K562 (cell line): ENCODE measurements around the gene CLNK. TPM values are rescaled to one million over a fixed set of nuclear protein-coding genes. Genes with fewer than 3 reads are reported as not detected.

Experiments used
- ATAC-seq: fragments of 200-7000 bp; cut with Tn5 transposase; 3 replicates; pipeline ENCODE4 v1.9.1; 2020; ENCODE audit warnings: moderate library complexity
- BruUV-seq: library from RNA; stranded (reverse); fragments of 400-500 nt; replicated peaks from 2 replicates; lab custom pipeline; 2021; lab: Mats Ljungman, UMichigan
- CTCF ChIA-PET: fragments of 300-600 bp; formaldehyde crosslinking; extraction: SDS; loops from one replicate; lab custom pipeline; 2021; ENCODE audit warnings: low intra/inter-chr PET ratio; lab: Yijun Ruan, JAX
- POLR2A ChIA-PET: fragments of 300-600, 350-650 bp; sonication (Branson Sonifier 250); formaldehyde crosslinking; extraction: SDS; loops from one replicate; lab custom pipeline; 2021; ENCODE audit warnings: antibody characterized with exemption, inconsistent platforms; lab: Yijun Ruan, JAX
- DNase-seq, 4 experiments: peaks; one replicate each; pipeline versions ENCODE4 v3.0.0 to v3.0.0-alpha.2; 2011 to 2018; ENCODE audit warnings: low spot score in 3 of 4, mixed read lengths in 3 of 4; ENCODE audit errors: extremely low read depth in 1 of 4
- FAIRE-seq: peaks from 2 replicates; lab custom pipeline; 2011; peaks lifted over from hg19 to GRCh38; lab: Jason Lieb, UNC
- H2AFZ ChIP-seq: 2 replicates; pipeline ENCODE4 v1.6.0; 2011; ENCODE audit warnings: low read depth, low read length, control low read depth, inconsistent platforms
- H3K27ac ChIP-seq: fragments of 200-600 bp; 3 replicates; pipeline ENCODE4 v1.8.0; 2011; ENCODE audit warnings: low read depth, mild to moderate bottlenecking, control low read depth, inconsistent platforms, low read length, moderate library complexity, mixed read lengths; ENCODE audit errors: extremely low read depth
- H3K27me3 ChIP-seq, 2 experiments: fragments of 300-600 bp in 1 of 2; 2 replicates in 1 of 2; 3 replicates in 1 of 2; pipeline versions ENCODE4 v1.6.0 to v1.8.0; 2011; ENCODE audit warnings: inconsistent platforms in 2 of 2, low read length in 2 of 2, mild to moderate bottlenecking in 1 of 2, mixed read lengths in 1 of 2, moderate library complexity in 1 of 2; ENCODE audit not compliant: control insufficient read depth in 2 of 2, insufficient read depth in 2 of 2
- H3K36me3 ChIP-seq: fragments of 300-600 bp; 3 replicates; pipeline ENCODE4 v1.8.0; 2011; ENCODE audit warnings: mild to moderate bottlenecking, low read length, inconsistent platforms; ENCODE audit not compliant: control insufficient read depth, insufficient read depth
- H3K4me1 ChIP-seq, 2 experiments: fragments of 200-600 bp in 1 of 2; replicated peaks in 1 of 2; 2 replicates in 1 of 2; 3 replicates in 1 of 2; pipeline versions ENCODE4 v1.5.1 to v1.8.0; 2011; ENCODE audit warnings: inconsistent platforms in 2 of 2, low read length in 2 of 2, mild to moderate bottlenecking in 1 of 2, mixed read lengths in 1 of 2, moderate library complexity in 1 of 2; ENCODE audit not compliant: control insufficient read depth in 2 of 2, insufficient read depth in 2 of 2
- H3K4me2 ChIP-seq: 2 replicates; pipeline ENCODE4 v1.6.1; 2011; ENCODE audit warnings: low read length, control low read depth, inconsistent platforms, mixed read lengths; ENCODE audit not compliant: insufficient read depth
- H3K4me3 ChIP-seq: fragments of 200-600 bp; sonication (generic), shearing (Covaris generic); 2 replicates; pipeline ENCODE4 v1.5.1; 2016; ENCODE audit warnings: control low read depth, inconsistent platforms
- H3K79me2 ChIP-seq: fragments of 200-600 bp; 3 replicates; pipeline ENCODE4 v1.8.0; 2011; ENCODE audit warnings: low read length, inconsistent platforms; ENCODE audit not compliant: control insufficient read depth, insufficient read depth
- H3K9ac ChIP-seq, 2 experiments: 2 replicates each; pipeline versions ENCODE4 v1.6.0 to v1.6.1; 2011; ENCODE audit warnings: low read depth in 2 of 2, low read length in 2 of 2, control low read depth in 1 of 2, inconsistent platforms in 1 of 2, mild to moderate bottlenecking in 1 of 2, mixed read lengths in 1 of 2; ENCODE audit not compliant: insufficient read depth in 1 of 2
- H3K9me1 ChIP-seq: one replicate; pipeline ENCODE4 v1.6.0; 2011; ENCODE audit warnings: inconsistent platforms, mild to moderate bottlenecking, low read length, moderate library complexity; ENCODE audit not compliant: control insufficient read depth, insufficient read depth
- H3K9me3 ChIP-seq: replicated peaks from 2 replicates; pipeline ENCODE4 v1.5.1; 2011; ENCODE audit warnings: low read depth, low read length, inconsistent platforms; ENCODE audit not compliant: control insufficient read depth, insufficient read depth
- H4K20me1 ChIP-seq: replicated peaks from 2 replicates; pipeline ENCODE4 v1.6.1; 2011; ENCODE audit warnings: low read length, inconsistent platforms, mixed read lengths; ENCODE audit not compliant: control insufficient read depth, insufficient read depth
- BDP1 ChIP-seq: IDR thresholded peaks from 3 replicates; pipeline ENCODE4 v1.6.1; 2011; ENCODE audit not compliant: insufficient read length, insufficient read depth
- GATAD2B ChIP-seq: fragments of 450-650 bp; IDR thresholded peaks from 2 replicates; pipeline ENCODE4 v1.6.1; 2017; ENCODE audit warnings: mild to moderate bottlenecking, borderline replicate concordance
- LEF1 ChIP-seq: fragments of 450-650 bp; IDR thresholded peaks from 2 replicates; pipeline ENCODE4 v1.6.1; 2016; ENCODE audit warnings: mild to moderate bottlenecking
- TCFL5 ChIP-seq: fragments of 250-450 bp; sonication (Bioruptor Pico); conservative IDR thresholded peaks from 2 replicates; pipeline ENCODE4 v1.6.1; 2021; ENCODE audit warnings: mild to moderate bottlenecking, moderate library complexity, matching md5 sums
- ZFPM2 ChIP-seq: fragments of 250-450 bp; sonication (Bioruptor Pico); IDR thresholded peaks from 2 replicates; pipeline ENCODE4 v1.5.1; 2022; ENCODE audit warnings: mild to moderate bottlenecking
- WGBS: fragments of 100-300 bp; shearing (Covaris generic); methylation state at CpG from one replicate; pipeline ENCODE4 v1.1.6; 2016; ENCODE audit warnings: low coverage, mixed read lengths; ENCODE audit not compliant: insufficient coverage; ENCODE audit errors: missing lambda C conversion rate; 5-methylcytosine and 5-hydroxymethylcytosine counted together
- in situ Hi-C: fragments of 300-500 bp; cut with MboI; formaldehyde crosslinking; loops from 4 replicates; pipeline ENCODE4 v1.15.0; 2018; ENCODE audit warnings: inconsistent platforms, mixed read lengths
- intact Hi-C: fragments of 100-400 bp; cut with micrococcal nuclease; formaldehyde crosslinking; loops from 2 replicates; pipeline ENCODE4 v1.14.2; 2022
- polyA plus RNA-seq, 8 experiments: library from polyadenylated mRNA; depleted of rRNA in 4 of 8; stranded (reverse) in 5 of 8; unstranded in 3 of 8; fragments of >200 nt; fragmentation: Nextera tagmentation in 2 of 8; fragmentation: Illumina TruSeq in 1 of 8; extraction: Ambion mirVana in 2 of 8; extraction: Trizol in 1 of 8; gene quantifications; 2 replicates each; pipeline versions ENCODE4 v1.2.1 to v1.2.3, GENCODE V29; 2011 to 2014; ENCODE audit warnings: inconsistent platforms in 1 of 8, missing spikeins in 1 of 8
- total RNA-seq, 7 experiments: library from RNA; depleted of rRNA in 6 of 7; stranded (reverse); fragments of >200 nt in 6 of 7; fragmentation: Illumina TruSeq in 2 of 7; extraction: Trizol in 2 of 7; gene quantifications; 2 replicates each; pipeline versions ENCODE4 v1.2.1 to v1.2.3, GENCODE V29; 2011 to 2021; ENCODE audit warnings: low replicate concordance in 1 of 7
- TF ChIP-seq, protein P1 (sequence below), 2 experiments: fragments of 450-650 bp; IDR thresholded peaks; 2 replicates each; pipeline ENCODE4 v1.6.1; 2018; ENCODE audit warnings: mild to moderate bottlenecking in 2 of 2, low read depth in 1 of 2; ENCODE audit not compliant: partially characterized antibody in 2 of 2
- TF ChIP-seq, protein P2 (sequence below): fragments of 450-650 bp; IDR thresholded peaks from 2 replicates; pipeline ENCODE4 v1.7.1; 2018; ENCODE audit warnings: mild to moderate bottlenecking, low read depth; ENCODE audit not compliant: partially characterized antibody

CLNK gene
- total and polyA plus RNA-seq, 9 of the 15 experiments (the other 6 are each of a cell fraction or from before 2014, with no cell fraction given) = not detected

DNA sequence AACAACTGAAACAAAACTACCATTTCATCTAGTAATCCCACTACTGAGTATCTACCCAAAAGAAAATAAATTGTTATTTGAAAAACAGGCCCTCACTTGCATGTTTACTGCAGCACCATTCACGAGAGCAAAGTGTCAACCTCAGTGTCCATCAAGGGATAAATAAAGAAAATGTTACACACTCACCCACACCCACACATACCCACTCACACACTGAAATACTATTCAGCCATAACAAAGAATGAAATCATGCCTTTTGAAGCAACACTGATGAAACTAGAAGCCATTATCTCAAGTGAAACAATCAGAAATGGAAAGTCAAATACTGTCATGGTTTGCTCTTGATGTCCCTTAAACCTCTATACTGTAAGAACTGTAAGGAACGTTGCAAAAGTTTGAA, 44.8 kb upstream of the CLNK start (continued):
- TF ChIP-seq, protein P1, sequence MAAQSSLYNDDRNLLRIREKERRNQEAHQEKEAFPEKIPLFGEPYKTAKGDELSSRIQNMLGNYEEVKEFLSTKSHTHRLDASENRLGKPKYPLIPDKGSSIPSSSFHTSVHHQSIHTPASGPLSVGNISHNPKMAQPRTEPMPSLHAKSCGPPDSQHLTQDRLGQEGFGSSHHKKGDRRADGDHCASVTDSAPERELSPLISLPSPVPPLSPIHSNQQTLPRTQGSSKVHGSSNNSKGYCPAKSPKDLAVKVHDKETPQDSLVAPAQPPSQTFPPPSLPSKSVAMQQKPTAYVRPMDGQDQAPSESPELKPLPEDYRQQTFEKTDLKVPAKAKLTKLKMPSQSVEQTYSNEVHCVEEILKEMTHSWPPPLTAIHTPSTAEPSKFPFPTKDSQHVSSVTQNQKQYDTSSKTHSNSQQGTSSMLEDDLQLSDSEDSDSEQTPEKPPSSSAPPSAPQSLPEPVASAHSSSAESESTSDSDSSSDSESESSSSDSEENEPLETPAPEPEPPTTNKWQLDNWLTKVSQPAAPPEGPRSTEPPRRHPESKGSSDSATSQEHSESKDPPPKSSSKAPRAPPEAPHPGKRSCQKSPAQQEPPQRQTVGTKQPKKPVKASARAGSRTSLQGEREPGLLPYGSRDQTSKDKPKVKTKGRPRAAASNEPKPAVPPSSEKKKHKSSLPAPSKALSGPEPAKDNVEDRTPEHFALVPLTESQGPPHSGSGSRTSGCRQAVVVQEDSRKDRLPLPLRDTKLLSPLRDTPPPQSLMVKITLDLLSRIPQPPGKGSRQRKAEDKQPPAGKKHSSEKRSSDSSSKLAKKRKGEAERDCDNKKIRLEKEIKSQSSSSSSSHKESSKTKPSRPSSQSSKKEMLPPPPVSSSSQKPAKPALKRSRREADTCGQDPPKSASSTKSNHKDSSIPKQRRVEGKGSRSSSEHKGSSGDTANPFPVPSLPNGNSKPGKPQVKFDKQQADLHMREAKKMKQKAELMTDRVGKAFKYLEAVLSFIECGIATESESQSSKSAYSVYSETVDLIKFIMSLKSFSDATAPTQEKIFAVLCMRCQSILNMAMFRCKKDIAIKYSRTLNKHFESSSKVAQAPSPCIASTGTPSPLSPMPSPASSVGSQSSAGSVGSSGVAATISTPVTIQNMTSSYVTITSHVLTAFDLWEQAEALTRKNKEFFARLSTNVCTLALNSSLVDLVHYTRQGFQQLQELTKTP (IDR thresholded peaks at IDR 0.05; ENCODE audit: low read depth in 1 of 2, partially characterized antibody in 2 of 2) = no peak
- TF ChIP-seq LEF1 = no peak
- TF ChIP-seq, protein P2, sequence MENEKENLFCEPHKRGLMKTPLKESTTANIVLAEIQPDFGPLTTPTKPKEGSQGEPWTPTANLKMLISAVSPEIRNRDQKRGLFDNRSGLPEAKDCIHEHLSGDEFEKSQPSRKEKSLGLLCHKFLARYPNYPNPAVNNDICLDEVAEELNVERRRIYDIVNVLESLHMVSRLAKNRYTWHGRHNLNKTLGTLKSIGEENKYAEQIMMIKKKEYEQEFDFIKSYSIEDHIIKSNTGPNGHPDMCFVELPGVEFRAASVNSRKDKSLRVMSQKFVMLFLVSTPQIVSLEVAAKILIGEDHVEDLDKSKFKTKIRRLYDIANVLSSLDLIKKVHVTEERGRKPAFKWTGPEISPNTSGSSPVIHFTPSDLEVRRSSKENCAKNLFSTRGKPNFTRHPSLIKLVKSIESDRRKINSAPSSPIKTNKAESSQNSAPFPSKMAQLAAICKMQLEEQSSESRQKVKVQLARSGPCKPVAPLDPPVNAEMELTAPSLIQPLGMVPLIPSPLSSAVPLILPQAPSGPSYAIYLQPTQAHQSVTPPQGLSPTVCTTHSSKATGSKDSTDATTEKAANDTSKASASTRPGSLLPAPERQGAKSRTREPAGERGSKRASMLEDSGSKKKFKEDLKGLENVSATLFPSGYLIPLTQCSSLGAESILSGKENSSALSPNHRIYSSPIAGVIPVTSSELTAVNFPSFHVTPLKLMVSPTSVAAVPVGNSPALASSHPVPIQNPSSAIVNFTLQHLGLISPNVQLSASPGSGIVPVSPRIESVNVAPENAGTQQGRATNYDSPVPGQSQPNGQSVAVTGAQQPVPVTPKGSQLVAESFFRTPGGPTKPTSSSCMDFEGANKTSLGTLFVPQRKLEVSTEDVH = no peak

DNA sequence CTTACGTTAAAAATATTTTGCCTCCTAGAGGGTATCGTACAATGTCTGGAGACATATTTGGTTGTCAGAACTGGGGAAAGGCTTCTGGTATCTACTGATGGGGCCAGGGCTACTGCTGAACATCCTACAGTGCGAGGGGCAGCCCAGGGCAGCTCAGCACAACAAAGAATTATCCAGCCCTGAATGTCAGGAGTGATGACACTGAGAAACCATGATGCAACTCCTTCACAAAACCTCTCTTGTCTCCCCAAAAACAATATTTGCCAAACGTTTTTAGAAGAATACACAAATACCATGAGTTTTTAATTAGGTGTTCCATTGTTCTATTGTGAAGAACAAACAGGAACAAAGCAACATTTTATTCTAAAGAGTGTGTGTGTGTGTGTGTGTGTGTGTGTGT, 43.4 kb upstream of the CLNK start:
- no peaks in the 10 kb centered on the region for H3K36me3 ChIP-seq
- CTCF ChIA-PET = interaction anchor here (0.6 kb wide), 1 partner anchor 696 kb away, joined by 3 read pairs; no protein-coding TSS in a partner anchor
- H3K4me3 ChIP-seq = no peak overlapping the region
- H3K9ac ChIP-seq = no peak overlapping the region
- H4K20me1 ChIP-seq = no peaks in the 10 kb centered on the region
- 0% methylated on average over 4 of the region's 4 CpGs for WGBS
- no peak overlapping the region for H3K27ac ChIP-seq
- no TSS peak for BruUV-seq
- no peaks in the 10 kb centered on the region for H3K9me1 ChIP-seq
- no peak overlapping the region for H3K4me2 ChIP-seq
- no peaks in the 10 kb centered on the region for H3K4me1 ChIP-seq
- in situ Hi-C loops = no loop called here
- POLR2A ChIA-PET = no interaction called here
- DNase-seq (no peak), FAIRE-seq (no peak), ATAC-seq (no peak)
- TF ChIP-seq ZFPM2 (CRISPR knock-in tag) (no peak), GATAD2B (no peak), TCFL5 (CRISPR knock-in tag) (no peak), BDP1 (no peak)
- TF ChIP-seq, protein P2 = no peak
- peaks cover 0 to 4% of the 10 kb centered on the region in 2 experiments; a peak in 1 of 5 replicates for H3K27me3 ChIP-seq
- H3K79me2 ChIP-seq = no peaks in the 10 kb centered on the region
- intact Hi-C loops = no loop called here
- no peaks in the 10 kb centered on the region for H3K9me3 ChIP-seq
- no peak overlapping the region for H2AFZ ChIP-seq
